Large intestine (tissue), 3 donors: ENCODE results near the gene AQR. TPM values are rescaled to one million over a fixed set of nuclear protein-coding genes. Genes with fewer than 3 reads are reported as not detected.

Source experiments
- DNase-seq, 2 donors: peaks; one replicate each; pipeline versions ENCODE4 v3.0.0 to v3.0.0-alpha.2; 2013
- H3K27ac ChIP-seq: one replicate; pipeline ENCODE4 v1.5.1; 2013; ENCODE audit warnings: low read length
- H3K27me3 ChIP-seq: 2 replicates; pipeline ENCODE4 v1.6.1; 2013; ENCODE audit warnings: low read length; ENCODE audit not compliant: control insufficient read depth, insufficient read depth
- H3K36me3 ChIP-seq: 2 replicates; pipeline ENCODE4 v1.6.1; 2013; ENCODE audit warnings: low read length; ENCODE audit not compliant: control insufficient read depth, insufficient read depth
- H3K4me1 ChIP-seq: one replicate; pipeline ENCODE4 v1.6.1; 2013; ENCODE audit warnings: low read length; ENCODE audit not compliant: control insufficient read depth, insufficient read depth
- H3K4me3 ChIP-seq: one replicate; pipeline ENCODE4 v1.5.1; 2013; ENCODE audit warnings: low read length
- H3K9me3 ChIP-seq: one replicate; pipeline ENCODE4 v1.6.1; 2013; ENCODE audit warnings: mild to moderate bottlenecking, low read depth, low read length, moderate library complexity; ENCODE audit not compliant: control insufficient read depth
- WGBS: methylation state at CpG from one replicate; pipeline ENCODE4 v1.1.5; 2013; ENCODE audit warnings: low lambda C conversion rate; ENCODE audit not compliant: insufficient coverage; 5-methylcytosine and 5-hydroxymethylcytosine counted together
- polyA plus RNA-seq: library from polyadenylated mRNA; unstranded; fragments of 120-200 nt; gene quantifications from one replicate; pipeline ENCODE4 v1.2.1, GENCODE V29; 2013

Gene AQR
- polyA plus RNA-seq, 1 donor: 27.5 TPM

- Histone ChIP-seq H3K4me3 (no peak overlapping the region), H3K27me3 (no peaks in the 10 kb centered on the region), H3K27ac (no peak overlapping the region), H3K9me3 (no peaks in the 10 kb centered on the region), H3K4me1 (no peaks in the 10 kb centered on the region), H3K36me3 (peaks cover 24% of the 10 kb centered on the region)
- DNase-seq: peak in 1 of 2 donors; percentile 8
- 83% methylated on average over 1 of the region's 2 CpGs for WGBS
These were observed 116.4 kb downstream of the AQR start for GRCh38 chr15:34853001-34853758.

GRCh38 chr15:34851751-34852150 is 117.8 kb downstream of the AQR start:
- H3K27ac ChIP-seq: no peak overlapping the region
- WGBS: 95% methylated on average over 4 of the region's 4 CpGs
- no peaks in the 10 kb centered on the region for H3K27me3 ChIP-seq
- H3K4me1 ChIP-seq: no peaks in the 10 kb centered on the region
- H3K36me3 ChIP-seq: peaks cover 21% of the 10 kb centered on the region
- no peak for DNase-seq
- H3K4me3 ChIP-seq: no peak overlapping the region
- no peaks in the 10 kb centered on the region for H3K9me3 ChIP-seq

GRCh38 chr15:34851007-34851406 is 118.5 kb downstream of the AQR start:
- peaks cover 17% of the 10 kb centered on the region for H3K36me3 ChIP-seq
- 100% methylated on average over 1 of the region's 3 CpGs for WGBS
- no peak overlapping the region for H3K4me3 ChIP-seq
- no peaks in the 10 kb centered on the region for H3K9me3 ChIP-seq
- no peak for DNase-seq
- no peaks in the 10 kb centered on the region for H3K27me3 ChIP-seq
- H3K4me1 ChIP-seq: no peaks in the 10 kb centered on the region
- H3K27ac ChIP-seq: no peak overlapping the region

- no peak for DNase-seq
- Histone ChIP-seq H3K27ac (no peak overlapping the region), H3K4me1 (no peaks in the 10 kb centered on the region), H3K36me3 (peaks cover 10% of the 10 kb centered on the region), H3K4me3 (no peak overlapping the region), H3K9me3 (no peaks in the 10 kb centered on the region), H3K27me3 (no peaks in the 10 kb centered on the region)
- no CpG with 5 or more reads among the region's 10 CpGs for WGBS
These were observed 119.4 kb downstream of the AQR start for GRCh38 chr15:34850121-34850520.

GRCh38 chr15:34849364-34849959 is 120.1 kb downstream of the AQR start:
- no peaks in the 10 kb centered on the region for H3K27me3 ChIP-seq
- no peaks in the 10 kb centered on the region for H3K4me1 ChIP-seq
- 100% methylated on average over 1 of the region's 3 CpGs for WGBS
- H3K36me3 ChIP-seq: peaks cover 3% of the 10 kb centered on the region
- H3K4me3 ChIP-seq: no peak overlapping the region
- H3K27ac ChIP-seq: no peak overlapping the region
- no peaks in the 10 kb centered on the region for H3K9me3 ChIP-seq
- DNase-seq: no peak

GRCh38 chr15:34847598-34847997 is 121.9 kb downstream of the AQR start:
- Histone ChIP-seq H3K9me3 (no peaks in the 10 kb centered on the region), H3K27me3 (no peaks in the 10 kb centered on the region), H3K4me1 (no peaks in the 10 kb centered on the region), H3K4me3 (no peak overlapping the region), H3K36me3 (no peaks in the 10 kb centered on the region), H3K27ac (no peak overlapping the region)
- WGBS: 83% methylated on average over 1 of the region's 1 CpG
- DNase-seq: no peak

GRCh38 chr15:34841262-34841725 is 128.2 kb downstream of the AQR start:
- Histone ChIP-seq H3K27me3 (no peaks in the 10 kb centered on the region), H3K27ac (no peak overlapping the region), H3K4me3 (no peak overlapping the region), H3K9me3 (no peaks in the 10 kb centered on the region), H3K36me3 (no peaks in the 10 kb centered on the region), H3K4me1 (no peaks in the 10 kb centered on the region)
- DNase-seq: no peak

GRCh38 chr15:34838282-34838681 is 131.3 kb downstream of the AQR start:
- no CpG with 5 or more reads among the region's 3 CpGs for WGBS
- no peaks in the 10 kb centered on the region for H3K27me3 ChIP-seq
- H3K36me3 ChIP-seq: no peaks in the 10 kb centered on the region
- DNase-seq: no peak
- H3K4me1 ChIP-seq: no peaks in the 10 kb centered on the region
- H3K4me3 ChIP-seq: no peak overlapping the region
- no peaks in the 10 kb centered on the region for H3K9me3 ChIP-seq
- H3K27ac ChIP-seq: no peak overlapping the region

- Histone ChIP-seq H3K9me3 (no peaks in the 10 kb centered on the region), H3K4me1 (no peaks in the 10 kb centered on the region), H3K4me3 (no peak overlapping the region), H3K27me3 (no peaks in the 10 kb centered on the region), H3K36me3 (no peaks in the 10 kb centered on the region), H3K27ac (no peak overlapping the region)
- DNase-seq: no peak
- no CpG with 5 or more reads among the region's 6 CpGs for WGBS
These were observed 132.1 kb downstream of the AQR start for GRCh38 chr15:34837246-34838016.

- DNase-seq: no peak
- H3K36me3 ChIP-seq: no peaks in the 10 kb centered on the region
- 87% methylated on average over 5 of the region's 5 CpGs for WGBS
- no peak overlapping the region for H3K4me3 ChIP-seq
- H3K27me3 ChIP-seq: no peaks in the 10 kb centered on the region
- no peaks in the 10 kb centered on the region for H3K4me1 ChIP-seq
- H3K9me3 ChIP-seq: no peaks in the 10 kb centered on the region
- no peak overlapping the region for H3K27ac ChIP-seq
These were observed 141.2 kb downstream of the AQR start for GRCh38 chr15:34828145-34828911.
